Endodermal cell (in vitro differentiated cells): ENCODE measurements around the gene VPS37C. TPM values are rescaled to one million over a fixed set of nuclear protein-coding genes. Genes with fewer than 3 reads are reported as not detected.

Experiments
- DNase-seq: peaks from one replicate; pipeline ENCODE4 v3.0.0-alpha.2; 2017
- H3K27ac ChIP-seq: 2 replicates; pipeline ENCODE4 v1.5.1; 2013; ENCODE audit warnings: mild to moderate bottlenecking, low read depth, low read length, moderate library complexity
- H3K27me3 ChIP-seq: 2 replicates; pipeline ENCODE4 v1.6.1; 2013; ENCODE audit warnings: mild to moderate bottlenecking, low read length, moderate library complexity; ENCODE audit not compliant: insufficient read depth, control insufficient read depth, poor library complexity, severe bottlenecking
- H3K36me3 ChIP-seq: 2 replicates; pipeline ENCODE4 v1.7.0; 2013; ENCODE audit warnings: mild to moderate bottlenecking, low read length, moderate library complexity; ENCODE audit not compliant: control insufficient read depth, insufficient read depth
- H3K4me1 ChIP-seq: one replicate; pipeline ENCODE4 v1.7.0; 2013; ENCODE audit warnings: low read length; ENCODE audit not compliant: control insufficient read depth, insufficient read depth
- H3K4me3 ChIP-seq: 2 replicates; pipeline ENCODE4 v1.5.1; 2013; ENCODE audit warnings: mild to moderate bottlenecking, low read length, moderate library complexity
- H3K9ac ChIP-seq: 2 replicates; pipeline ENCODE4 v1.6.1; 2013; ENCODE audit warnings: mild to moderate bottlenecking, low read length, moderate library complexity; ENCODE audit not compliant: poor library complexity, severe bottlenecking; ENCODE audit errors: extremely low read depth
- H3K9me3 ChIP-seq: 2 replicates; pipeline ENCODE4 v1.6.1; 2013; ENCODE audit warnings: mild to moderate bottlenecking, low read length, moderate library complexity; ENCODE audit not compliant: control insufficient read depth
- H3K27ac Mint-ChIP-seq: 2 replicates; pipeline ENCODE4 v1.8.0; 2020; ENCODE audit warnings: mixed read lengths
- H3K27me3 Mint-ChIP-seq: 2 replicates; pipeline ENCODE4 v1.8.0; 2021; ENCODE audit warnings: mild to moderate bottlenecking, mixed read lengths; ENCODE audit not compliant: insufficient read depth
- H3K36me3 Mint-ChIP-seq: 2 replicates; pipeline ENCODE4 v1.8.0; 2020; ENCODE audit warnings: low read depth, mixed read lengths
- H3K4me1 Mint-ChIP-seq: 2 replicates; pipeline ENCODE4 v1.8.0; 2020; ENCODE audit warnings: mixed read lengths
- H3K4me3 Mint-ChIP-seq: 2 replicates; pipeline ENCODE4 v1.8.0; 2020; ENCODE audit warnings: mild to moderate bottlenecking, moderate library complexity, mixed read lengths
- H3K9me3 Mint-ChIP-seq: 2 replicates; pipeline ENCODE4 v1.8.0; 2020; ENCODE audit warnings: mild to moderate bottlenecking, mixed read lengths
- WGBS, 2 experiments: methylation state at CpG; one replicate each; pipeline versions ENCODE4 v1.1.5 to v1.1.7; 2013; ENCODE audit warnings: missing lambda C conversion rate in 2 of 2, mixed read lengths in 1 of 2; ENCODE audit not compliant: insufficient coverage in 1 of 2, insufficient read length in 1 of 2; 5-methylcytosine and 5-hydroxymethylcytosine counted together
- total RNA-seq, 2 donors: library from RNA; stranded (reverse); fragmentation: NEBNext Ultra II Directional in 1 of 2; extraction: Animal tissue kit (Norgen Biotek cat#: 25700) in 1 of 2; gene quantifications; 2 replicates in 1 of 2; 3 replicates in 1 of 2; pipeline ENCODE4 v1.2.1, GENCODE V29; 2021
- TF ChIP-seq, protein P1 (sequence below): fragments of 200-600 bp; sonication (generic); conservative IDR thresholded peaks from 2 replicates; pipeline ENCODE4 v1.5.0; 2021; ENCODE audit warnings: antibody characterized with exemption, mild to moderate bottlenecking

VPS37C gene
- total RNA-seq, 2 donors from 2014 or later: 23.9 to 26.7 TPM

DNA sequence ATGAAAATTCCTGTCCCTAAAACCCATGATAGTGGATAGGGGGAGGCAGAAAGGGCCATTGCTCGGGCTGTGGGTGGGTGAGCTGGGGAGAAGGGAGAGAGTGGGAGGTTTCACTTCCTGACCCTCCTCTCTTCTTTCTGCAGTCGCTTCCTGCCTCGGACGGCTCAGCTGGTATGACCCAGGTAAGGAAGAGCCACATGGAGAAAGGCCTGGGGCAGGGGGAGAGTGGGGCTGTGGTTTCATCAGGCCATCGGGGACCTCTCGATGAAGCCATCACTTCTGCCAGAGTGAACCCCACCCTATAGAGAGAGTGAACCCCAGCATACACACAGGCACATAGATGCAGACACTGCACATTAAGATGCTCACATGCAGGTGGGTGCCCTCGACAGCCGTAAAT lies 46.3 kb downstream of the VPS37C start:
- no peak overlapping the region for H3K27ac ChIP-seq
- Mint-ChIP-seq H3K4me3 (no peak overlapping the region), H3K36me3 (no peaks in the 10 kb centered on the region), H3K27ac (no peak overlapping the region), H3K27me3 (peaks cover 6% of the 10 kb centered on the region), H3K4me1 (peaks cover 6% of the 10 kb centered on the region), H3K9me3 (no peaks in the 10 kb centered on the region)
- no peak overlapping the region for H3K4me3 ChIP-seq
- 88 to 95% methylated on average over 2 to 6 of the region's 8 CpGs for WGBS, 2 experiments
- DNase-seq: no peak
- no peaks in the 10 kb centered on the region for H3K4me1 ChIP-seq
- TF ChIP-seq, protein P1, sequence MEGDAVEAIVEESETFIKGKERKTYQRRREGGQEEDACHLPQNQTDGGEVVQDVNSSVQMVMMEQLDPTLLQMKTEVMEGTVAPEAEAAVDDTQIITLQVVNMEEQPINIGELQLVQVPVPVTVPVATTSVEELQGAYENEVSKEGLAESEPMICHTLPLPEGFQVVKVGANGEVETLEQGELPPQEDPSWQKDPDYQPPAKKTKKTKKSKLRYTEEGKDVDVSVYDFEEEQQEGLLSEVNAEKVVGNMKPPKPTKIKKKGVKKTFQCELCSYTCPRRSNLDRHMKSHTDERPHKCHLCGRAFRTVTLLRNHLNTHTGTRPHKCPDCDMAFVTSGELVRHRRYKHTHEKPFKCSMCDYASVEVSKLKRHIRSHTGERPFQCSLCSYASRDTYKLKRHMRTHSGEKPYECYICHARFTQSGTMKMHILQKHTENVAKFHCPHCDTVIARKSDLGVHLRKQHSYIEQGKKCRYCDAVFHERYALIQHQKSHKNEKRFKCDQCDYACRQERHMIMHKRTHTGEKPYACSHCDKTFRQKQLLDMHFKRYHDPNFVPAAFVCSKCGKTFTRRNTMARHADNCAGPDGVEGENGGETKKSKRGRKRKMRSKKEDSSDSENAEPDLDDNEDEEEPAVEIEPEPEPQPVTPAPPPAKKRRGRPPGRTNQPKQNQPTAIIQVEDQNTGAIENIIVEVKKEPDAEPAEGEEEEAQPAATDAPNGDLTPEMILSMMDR: no peak
- H3K9ac ChIP-seq: no peak overlapping the region
- H3K27me3 ChIP-seq: no peaks in the 10 kb centered on the region
- no peaks in the 10 kb centered on the region for H3K9me3 ChIP-seq
- no peaks in the 10 kb centered on the region for H3K36me3 ChIP-seq

DNA sequence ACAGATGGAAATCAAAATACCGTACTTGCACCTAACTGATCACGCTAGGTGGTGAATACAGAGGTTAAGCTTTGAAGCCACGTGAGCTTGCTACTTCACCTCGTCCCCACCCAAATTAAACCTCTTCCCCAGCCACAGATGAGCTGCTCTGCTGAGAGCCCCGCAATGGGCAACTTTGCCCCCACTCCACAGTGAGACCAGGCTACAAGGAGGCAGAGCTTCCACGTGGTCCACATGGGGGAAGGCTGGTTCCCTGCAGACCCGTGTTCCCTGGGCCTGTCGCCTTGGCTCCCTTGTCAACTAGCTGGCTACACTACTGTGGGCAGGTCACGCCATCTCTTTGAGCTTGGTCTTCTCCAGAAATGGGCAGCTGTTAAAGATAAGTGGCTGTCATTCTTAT lies 48.0 kb downstream of the VPS37C start:
- Histone ChIP-seq H3K4me1 (no peaks in the 10 kb centered on the region), H3K9me3 (no peaks in the 10 kb centered on the region), H3K9ac (no peak overlapping the region), H3K27ac (no peak overlapping the region), H3K27me3 (no peaks in the 10 kb centered on the region), H3K36me3 (no peaks in the 10 kb centered on the region), H3K4me3 (no peak overlapping the region)
- WGBS, 2 experiments: 89 to 91% methylated on average over 9 of the region's 9 CpGs
- no peaks in the 10 kb centered on the region for H3K36me3 Mint-ChIP-seq
- H3K9me3 Mint-ChIP-seq: no peaks in the 10 kb centered on the region
- H3K27me3 Mint-ChIP-seq: peaks cover 3% of the 10 kb centered on the region
- TF ChIP-seq, protein P1: no peak
- H3K27ac Mint-ChIP-seq: no peak overlapping the region
- no peak overlapping the region for H3K4me3 Mint-ChIP-seq
- no peak for DNase-seq
- no peaks in the 10 kb centered on the region for H3K4me1 Mint-ChIP-seq

- Histone ChIP-seq H3K9ac (no peak overlapping the region), H3K4me1 (no peaks in the 10 kb centered on the region), H3K36me3 (no peaks in the 10 kb centered on the region), H3K27ac (no peak overlapping the region), H3K4me3 (no peak overlapping the region), H3K27me3 (no peaks in the 10 kb centered on the region), H3K9me3 (no peaks in the 10 kb centered on the region)
- Mint-ChIP-seq H3K4me3 (no peak overlapping the region), H3K27me3 (peaks cover 3% of the 10 kb centered on the region), H3K9me3 (no peaks in the 10 kb centered on the region), H3K36me3 (no peaks in the 10 kb centered on the region), H3K27ac (no peak overlapping the region), H3K4me1 (no peaks in the 10 kb centered on the region)
- 92 to 94% methylated on average over 5 to 6 of the region's 6 CpGs for WGBS, 2 experiments
- TF ChIP-seq, protein P1: no peak
- no peak for DNase-seq
These were observed 48.7 kb downstream of the VPS37C start for GRCh38 chr11:61112575-61112974.
